ENCODE measurements around the gene LSAMP. TPM values are rescaled to one million over a fixed set of nuclear protein-coding genes. Genes with fewer than 3 reads are reported as not detected.

The LSAMP gene
- polyA plus RNA-seq, 1 donor, result 7.6 TPM

- DNase-seq, result no peak
- WGBS (ENCODE audit: insufficient coverage, low lambda C conversion rate), result 100% methylated on average over 1 of the region's 3 CpGs
- H3K4me3 ChIP-seq (ENCODE audit: low read length), result no peak overlapping the region
- H3K36me3 ChIP-seq (ENCODE audit: control insufficient read depth, insufficient read depth, low read length), result no peaks in the 10 kb centered on the region
- no peaks in the 10 kb centered on the region for H3K9me3 ChIP-seq (ENCODE audit: control insufficient read depth, low read depth, low read length)
- no peak overlapping the region for H3K27ac ChIP-seq (ENCODE audit: low read length)
- H3K27me3 ChIP-seq (ENCODE audit: control insufficient read depth, insufficient read depth, low read length), result no peaks in the 10 kb centered on the region
- H3K4me1 ChIP-seq (ENCODE audit: control insufficient read depth, insufficient read depth, low read length), result no peaks in the 10 kb centered on the region
These were observed 106.6 kb downstream of the LSAMP start for GRCh38 chr3:116338713-116339112.

GRCh38 chr3:116337229-116337628 lies 108.1 kb downstream of the LSAMP start:
- DNase-seq, result no peak
- H3K4me1 ChIP-seq (ENCODE audit: control insufficient read depth, insufficient read depth, low read length), result no peaks in the 10 kb centered on the region
- H3K4me3 ChIP-seq (ENCODE audit: low read length), result no peak overlapping the region
- H3K36me3 ChIP-seq (ENCODE audit: control insufficient read depth, insufficient read depth, low read length), result no peaks in the 10 kb centered on the region
- no peaks in the 10 kb centered on the region for H3K9me3 ChIP-seq (ENCODE audit: control insufficient read depth, low read depth, low read length)
- no peak overlapping the region for H3K27ac ChIP-seq (ENCODE audit: low read length)
- WGBS (ENCODE audit: insufficient coverage, low lambda C conversion rate), result no CpG with 5 or more reads among the region's 1 CpG
- H3K27me3 ChIP-seq (ENCODE audit: control insufficient read depth, insufficient read depth, low read length), result no peaks in the 10 kb centered on the region

- Histone ChIP-seq H3K27me3 (ENCODE audit: control insufficient read depth, insufficient read depth, low read length) (no peaks in the 10 kb centered on the region), H3K27ac (ENCODE audit: low read length) (no peak overlapping the region), H3K9me3 (ENCODE audit: control insufficient read depth, low read depth, low read length) (no peaks in the 10 kb centered on the region), H3K4me1 (ENCODE audit: control insufficient read depth, insufficient read depth, low read length) (no peaks in the 10 kb centered on the region), H3K4me3 (ENCODE audit: low read length) (no peak overlapping the region), H3K36me3 (ENCODE audit: control insufficient read depth, insufficient read depth, low read length) (no peaks in the 10 kb centered on the region)
- WGBS (ENCODE audit: insufficient coverage, low lambda C conversion rate), result 100% methylated on average over 1 of the region's 1 CpG
- no peak for DNase-seq
These were observed 113.9 kb downstream of the LSAMP start for GRCh38 chr3:116331380-116331779.

- DNase-seq, result no peak
- no peaks in the 10 kb centered on the region for H3K36me3 ChIP-seq (ENCODE audit: control insufficient read depth, insufficient read depth, low read length)
- H3K4me3 ChIP-seq (ENCODE audit: low read length), result no peak overlapping the region
- H3K27me3 ChIP-seq (ENCODE audit: control insufficient read depth, insufficient read depth, low read length), result no peaks in the 10 kb centered on the region
- no peak overlapping the region for H3K27ac ChIP-seq (ENCODE audit: low read length)
- H3K9me3 ChIP-seq (ENCODE audit: control insufficient read depth, low read depth, low read length), result no peaks in the 10 kb centered on the region
- no peaks in the 10 kb centered on the region for H3K4me1 ChIP-seq (ENCODE audit: control insufficient read depth, insufficient read depth, low read length)
- 86% methylated on average over 2 of the region's 2 CpGs for WGBS (ENCODE audit: insufficient coverage, low lambda C conversion rate)
These were observed 122.4 kb downstream of the LSAMP start for GRCh38 chr3:116322750-116323375.

- H3K36me3 ChIP-seq (ENCODE audit: control insufficient read depth, insufficient read depth, low read length), result no peaks in the 10 kb centered on the region
- no peaks in the 10 kb centered on the region for H3K9me3 ChIP-seq (ENCODE audit: control insufficient read depth, low read depth, low read length)
- no peak overlapping the region for H3K27ac ChIP-seq (ENCODE audit: low read length)
- H3K27me3 ChIP-seq (ENCODE audit: control insufficient read depth, insufficient read depth, low read length), result no peaks in the 10 kb centered on the region
- H3K4me1 ChIP-seq (ENCODE audit: control insufficient read depth, insufficient read depth, low read length), result no peaks in the 10 kb centered on the region
- no peak for DNase-seq
- WGBS (ENCODE audit: insufficient coverage, low lambda C conversion rate), result no CpG with 5 or more reads among the region's 1 CpG
- no peak overlapping the region for H3K4me3 ChIP-seq (ENCODE audit: low read length)
These were observed 126.9 kb downstream of the LSAMP start for GRCh38 chr3:116318370-116318769.

GRCh38 chr3:116316771-116317170 lies 128.5 kb downstream of the LSAMP start:
- WGBS (ENCODE audit: insufficient coverage, low lambda C conversion rate), result no CpG with 5 or more reads among the region's 3 CpGs
- DNase-seq, result no peak
- Histone ChIP-seq H3K4me3 (ENCODE audit: low read length) (no peak overlapping the region), H3K9me3 (ENCODE audit: control insufficient read depth, low read depth, low read length) (no peaks in the 10 kb centered on the region), H3K4me1 (ENCODE audit: control insufficient read depth, insufficient read depth, low read length) (no peaks in the 10 kb centered on the region), H3K27ac (ENCODE audit: low read length) (no peak overlapping the region), H3K27me3 (ENCODE audit: control insufficient read depth, insufficient read depth, low read length) (no peaks in the 10 kb centered on the region), H3K36me3 (ENCODE audit: control insufficient read depth, insufficient read depth, low read length) (no peaks in the 10 kb centered on the region)

GRCh38 chr3:116314476-116314875 lies 130.8 kb downstream of the LSAMP start:
- Histone ChIP-seq H3K27me3 (ENCODE audit: control insufficient read depth, insufficient read depth, low read length) (no peaks in the 10 kb centered on the region), H3K4me3 (ENCODE audit: low read length) (no peak overlapping the region), H3K4me1 (ENCODE audit: control insufficient read depth, insufficient read depth, low read length) (no peaks in the 10 kb centered on the region), H3K27ac (ENCODE audit: low read length) (no peak overlapping the region), H3K9me3 (ENCODE audit: control insufficient read depth, low read depth, low read length) (no peaks in the 10 kb centered on the region), H3K36me3 (ENCODE audit: control insufficient read depth, insufficient read depth, low read length) (no peaks in the 10 kb centered on the region)
- WGBS (ENCODE audit: insufficient coverage, low lambda C conversion rate), result no CpG with 5 or more reads among the region's 3 CpGs
- no peak for DNase-seq

- Histone ChIP-seq H3K36me3 (ENCODE audit: control insufficient read depth, insufficient read depth, low read length) (no peaks in the 10 kb centered on the region), H3K27ac (ENCODE audit: low read length) (no peak overlapping the region), H3K27me3 (ENCODE audit: control insufficient read depth, insufficient read depth, low read length) (no peaks in the 10 kb centered on the region), H3K9me3 (ENCODE audit: control insufficient read depth, low read depth, low read length) (no peaks in the 10 kb centered on the region), H3K4me1 (ENCODE audit: control insufficient read depth, insufficient read depth, low read length) (no peaks in the 10 kb centered on the region), H3K4me3 (ENCODE audit: low read length) (no peak overlapping the region)
- WGBS (ENCODE audit: insufficient coverage, low lambda C conversion rate), result 100% methylated on average over 1 of the region's 2 CpGs
- DNase-seq, result no peak
These were observed 138.6 kb downstream of the LSAMP start for GRCh38 chr3:116306720-116307119.

GRCh38 chr3:116306149-116306548 lies 139.1 kb downstream of the LSAMP start:
- Histone ChIP-seq H3K4me1 (ENCODE audit: control insufficient read depth, insufficient read depth, low read length) (no peaks in the 10 kb centered on the region), H3K27me3 (ENCODE audit: control insufficient read depth, insufficient read depth, low read length) (no peaks in the 10 kb centered on the region), H3K9me3 (ENCODE audit: control insufficient read depth, low read depth, low read length) (no peaks in the 10 kb centered on the region), H3K36me3 (ENCODE audit: control insufficient read depth, insufficient read depth, low read length) (no peaks in the 10 kb centered on the region), H3K27ac (ENCODE audit: low read length) (no peak overlapping the region), H3K4me3 (ENCODE audit: low read length) (no peak overlapping the region)
- DNase-seq, result no peak
- WGBS (ENCODE audit: insufficient coverage, low lambda C conversion rate), result 100% methylated on average over 1 of the region's 1 CpG

GRCh38 chr3:116302087-116302747 lies 143.1 kb downstream of the LSAMP start:
- H3K27ac ChIP-seq (ENCODE audit: low read length), result no peak overlapping the region
- WGBS (ENCODE audit: insufficient coverage, low lambda C conversion rate), result 50% methylated on average over 3 of the region's 4 CpGs
- H3K4me1 ChIP-seq (ENCODE audit: control insufficient read depth, insufficient read depth, low read length), result no peaks in the 10 kb centered on the region
- DNase-seq, result no peak
- H3K27me3 ChIP-seq (ENCODE audit: control insufficient read depth, insufficient read depth, low read length), result no peaks in the 10 kb centered on the region
- no peaks in the 10 kb centered on the region for H3K36me3 ChIP-seq (ENCODE audit: control insufficient read depth, insufficient read depth, low read length)
- no peaks in the 10 kb centered on the region for H3K9me3 ChIP-seq (ENCODE audit: control insufficient read depth, low read depth, low read length)
- H3K4me3 ChIP-seq (ENCODE audit: low read length), result no peak overlapping the region

GRCh38 chr3:116301422-116301821 lies 143.9 kb downstream of the LSAMP start:
- no peak for DNase-seq
- H3K27me3 ChIP-seq (ENCODE audit: control insufficient read depth, insufficient read depth, low read length), result no peaks in the 10 kb centered on the region
- H3K4me1 ChIP-seq (ENCODE audit: control insufficient read depth, insufficient read depth, low read length), result no peaks in the 10 kb centered on the region
- no peak overlapping the region for H3K27ac ChIP-seq (ENCODE audit: low read length)
- H3K4me3 ChIP-seq (ENCODE audit: low read length), result no peak overlapping the region
- H3K9me3 ChIP-seq (ENCODE audit: control insufficient read depth, low read depth, low read length), result no peaks in the 10 kb centered on the region
- WGBS (ENCODE audit: insufficient coverage, low lambda C conversion rate), result no CpG with 5 or more reads among the region's 1 CpG
- no peaks in the 10 kb centered on the region for H3K36me3 ChIP-seq (ENCODE audit: control insufficient read depth, insufficient read depth, low read length)
